Upper lobe of left lung (tissue), 4 donors: ENCODE data around the gene CHD9.

Experiments used
- POLR2A ChIP-seq, 4 donors: fragments of 450-650 bp; IDR thresholded peaks; one replicate each; pipeline ENCODE4 v1.5.1; 2016 to 2017; ENCODE audit warnings: antibody characterized with exemption in 4 of 4, mild to moderate bottlenecking in 2 of 4
- POLR2AphosphoS5 ChIP-seq, 2 donors: sonication (generic); formaldehyde crosslinking; IDR thresholded peaks; one replicate each; pipeline ENCODE4 v1.5.1; 2017; ENCODE audit warnings: antibody characterized with exemption in 2 of 2
- TF ChIP-seq, protein P1 (sequence below), 6 experiments: fragments of 450-650 bp in 4 of 6; fragments of 200-600 bp in 2 of 6; sonication (generic) in 2 of 6; IDR thresholded peaks; one replicate each; pipeline ENCODE4 v1.5.1; 2016 to 2019; ENCODE audit warnings: antibody characterized with exemption in 6 of 6

- TF ChIP-seq, protein P1, sequence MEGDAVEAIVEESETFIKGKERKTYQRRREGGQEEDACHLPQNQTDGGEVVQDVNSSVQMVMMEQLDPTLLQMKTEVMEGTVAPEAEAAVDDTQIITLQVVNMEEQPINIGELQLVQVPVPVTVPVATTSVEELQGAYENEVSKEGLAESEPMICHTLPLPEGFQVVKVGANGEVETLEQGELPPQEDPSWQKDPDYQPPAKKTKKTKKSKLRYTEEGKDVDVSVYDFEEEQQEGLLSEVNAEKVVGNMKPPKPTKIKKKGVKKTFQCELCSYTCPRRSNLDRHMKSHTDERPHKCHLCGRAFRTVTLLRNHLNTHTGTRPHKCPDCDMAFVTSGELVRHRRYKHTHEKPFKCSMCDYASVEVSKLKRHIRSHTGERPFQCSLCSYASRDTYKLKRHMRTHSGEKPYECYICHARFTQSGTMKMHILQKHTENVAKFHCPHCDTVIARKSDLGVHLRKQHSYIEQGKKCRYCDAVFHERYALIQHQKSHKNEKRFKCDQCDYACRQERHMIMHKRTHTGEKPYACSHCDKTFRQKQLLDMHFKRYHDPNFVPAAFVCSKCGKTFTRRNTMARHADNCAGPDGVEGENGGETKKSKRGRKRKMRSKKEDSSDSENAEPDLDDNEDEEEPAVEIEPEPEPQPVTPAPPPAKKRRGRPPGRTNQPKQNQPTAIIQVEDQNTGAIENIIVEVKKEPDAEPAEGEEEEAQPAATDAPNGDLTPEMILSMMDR (IDR thresholded peaks at IDR 0.05): no peak
- no peak for TF ChIP-seq POLR2AphosphoS5 (IDR thresholded peaks at IDR 0.05)
- TF ChIP-seq POLR2A (IDR thresholded peaks at IDR 0.05): no peak
Observed at GRCh38 chr16:53355064-53355463, 300.3 kb downstream of the CHD9 start.
